Sciatic nerve (tissue), 2 donors: Measurements from ENCODE around the gene SEPHS2. TPM values are rescaled to one million over a fixed set of nuclear protein-coding genes. Genes with fewer than 3 reads are reported as not detected.
"Not testable (repeated sequence)": the region's sequence is repeated elsewhere in the genome, so short reads cannot be mapped to it uniquely, and the experiment has no call there.

ENCODE experiments used
- ATAC-seq: fragments of 200-7000 bp; cut with Tn5 transposase; one replicate; pipeline ENCODE4 v1.9.1; 2020; ENCODE audit warnings: mild to moderate bottlenecking, moderate library complexity
- DNase-seq: peaks from one replicate; pipeline ENCODE4 v3.0.0-alpha.2; 2020; ENCODE audit warnings: low spot score
- intact Hi-C: fragments of 100-400 bp; cut with DNase I; formaldehyde crosslinking; loops from one replicate; pipeline ENCODE4 v1.14.2; 2022
- total RNA-seq: library from RNA; stranded (reverse); fragmentation: NEBNext Ultra II Directional; extraction: Animal tissue kit (Norgen Biotek cat#: 25700); gene quantifications from one replicate; pipeline ENCODE4 v1.2.1, GENCODE V29; 2021
- donor health status: DM: no; HTN: no; CAD: no.
- donor health status: DM: no; HTN: no; CAD: no.

SEPHS2 gene
- total RNA-seq, 1 donor from 2014 or later, result 25.2 TPM

DNA sequence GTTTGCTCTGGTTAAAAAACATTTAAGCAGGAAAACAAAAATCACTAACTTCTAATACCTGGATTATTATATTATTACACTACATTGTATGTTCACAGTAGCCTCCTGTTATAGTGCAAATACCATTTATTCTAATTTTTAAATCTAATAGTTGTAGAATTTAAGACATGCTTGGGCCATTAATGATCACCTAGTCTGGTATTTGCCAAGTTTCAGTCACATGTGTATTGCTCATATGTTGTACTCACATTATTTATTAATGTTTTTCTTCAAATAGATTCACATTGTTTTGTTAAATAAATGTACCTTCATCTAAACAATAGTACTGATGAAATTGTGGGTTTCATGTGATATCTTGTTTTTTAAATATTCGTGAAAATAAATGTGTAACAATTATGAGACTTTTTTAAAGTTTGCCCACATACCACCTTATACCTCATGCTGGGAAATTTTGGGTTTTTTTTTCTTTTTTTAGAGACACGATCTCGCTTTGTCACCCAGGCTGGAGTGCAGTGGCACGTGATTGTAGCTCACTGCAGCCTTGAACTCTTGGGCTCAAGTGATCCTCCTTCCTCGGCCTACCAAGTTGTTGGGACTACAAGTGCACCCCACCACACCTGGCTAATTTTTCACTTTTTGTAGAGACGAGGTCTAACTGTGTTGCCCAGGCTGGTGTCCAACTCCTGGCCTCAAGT lies 32.4 kb downstream of the SEPHS2 start:
- ATAC-seq (no peak), DNase-seq (no peak)
- intact Hi-C loops, result no loop called here

- peak; percentile 80 for ATAC-seq
- intact Hi-C loops, result loop anchor here (10.0 kb wide), 1 partner anchor 315 kb away; the partner anchor contains the start of genes TBX6 and YPEL3
- DNase-seq, result peak; percentile 96
Observed at GRCh38 chr16:30409125-30410060, 36.3 kb downstream of the SEPHS2 start.

DNA sequence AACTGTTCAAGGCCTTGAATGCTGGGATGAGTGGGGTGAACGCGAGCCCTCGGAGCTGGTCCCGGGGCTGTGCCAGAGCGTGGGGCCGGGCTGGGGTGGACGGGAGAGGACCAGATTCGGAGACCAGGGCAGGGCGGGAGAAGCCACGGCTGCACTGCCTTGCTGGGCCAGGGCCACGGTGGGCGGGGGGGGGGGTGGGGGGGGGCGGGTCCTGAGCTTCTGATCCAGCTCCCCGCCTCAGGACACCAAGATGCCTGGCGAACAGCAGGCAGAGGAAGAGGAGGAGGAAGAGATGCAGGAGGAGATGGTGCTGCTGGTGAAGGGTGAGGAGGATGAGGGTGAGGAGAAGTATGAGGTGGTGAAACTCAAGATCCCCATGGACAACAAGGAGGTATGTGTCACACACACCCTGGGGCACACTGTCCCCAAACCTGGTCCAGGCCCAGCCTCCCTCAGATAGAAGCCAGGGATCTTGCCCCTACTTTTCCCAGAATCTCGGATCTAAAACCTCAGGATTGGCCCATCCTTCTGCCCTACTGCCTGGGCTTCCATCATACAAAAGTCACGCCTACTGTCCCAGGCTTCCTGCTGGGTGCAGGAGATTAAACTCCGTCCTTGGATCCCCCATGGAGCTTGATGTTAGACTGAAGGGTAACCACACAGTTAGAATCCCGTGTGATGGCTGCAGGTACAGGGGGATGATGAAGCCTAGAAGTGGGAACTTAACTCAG lies 37.7 kb downstream of the SEPHS2 start:
- DNase-seq (no peak), ATAC-seq (peak; percentile 11)
- intact Hi-C loops, result loop anchor here (10.0 kb wide), 1 partner anchor 313 kb away; the partner anchor contains the start of genes TBX6 and YPEL3

DNA sequence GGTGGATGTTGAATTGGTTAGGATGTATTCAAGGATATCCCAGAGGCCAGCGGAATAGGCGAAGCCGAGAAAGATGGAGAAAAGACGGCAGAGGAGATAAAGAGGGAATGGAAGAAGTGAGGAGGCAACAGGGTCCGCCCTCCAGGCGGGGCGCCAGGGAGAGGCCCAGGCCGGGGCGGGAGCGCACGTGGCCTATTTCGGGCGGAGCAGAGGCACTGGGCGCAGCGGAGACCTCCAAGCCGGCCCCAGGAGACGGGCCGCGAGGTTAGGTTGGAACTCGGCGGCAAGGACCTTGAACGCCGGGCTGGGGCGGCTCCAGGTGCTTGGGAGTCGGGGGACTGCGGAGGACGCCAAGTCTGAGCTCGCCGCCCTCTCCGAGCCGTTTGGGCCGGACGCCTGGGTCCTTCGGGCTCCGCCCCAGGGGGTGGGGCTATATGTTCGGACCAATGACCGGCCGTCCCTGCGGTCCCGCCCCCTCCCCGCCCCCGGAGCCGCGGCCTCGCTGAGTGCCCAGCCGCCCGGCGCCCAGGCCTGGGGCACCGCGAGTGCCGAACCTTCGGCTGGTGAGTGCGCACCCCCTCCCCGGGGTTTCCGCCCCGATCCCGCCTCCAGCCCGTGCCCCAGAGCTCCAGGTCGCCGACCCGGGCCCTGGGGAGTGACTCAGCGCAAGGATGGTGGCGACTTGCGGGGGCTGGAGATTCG lies 38.4 kb downstream of the SEPHS2 start, which contains the start of gene ZNF771:
ZNF771 (plus strand) TSS at position 505 of the 702 bp plus-strand sequence. CDS start 448 bp downstream, outside the sequence.
- ATAC-seq (peak; percentile 97), DNase-seq (peak; percentile 97)
- intact Hi-C loops, result loop anchor here (10.0 kb wide), 1 partner anchor 312 kb away; the partner anchor contains the start of genes TBX6 and YPEL3

- intact Hi-C loops, result loop anchor here (10.0 kb wide), 1 partner anchor 312 kb away; the partner anchor contains the start of genes TBX6 and YPEL3
- no peak for DNase-seq
- no peak for ATAC-seq
Observed at GRCh38 chr16:30406795-30407101, 38.9 kb downstream of the SEPHS2 start.

DNA sequence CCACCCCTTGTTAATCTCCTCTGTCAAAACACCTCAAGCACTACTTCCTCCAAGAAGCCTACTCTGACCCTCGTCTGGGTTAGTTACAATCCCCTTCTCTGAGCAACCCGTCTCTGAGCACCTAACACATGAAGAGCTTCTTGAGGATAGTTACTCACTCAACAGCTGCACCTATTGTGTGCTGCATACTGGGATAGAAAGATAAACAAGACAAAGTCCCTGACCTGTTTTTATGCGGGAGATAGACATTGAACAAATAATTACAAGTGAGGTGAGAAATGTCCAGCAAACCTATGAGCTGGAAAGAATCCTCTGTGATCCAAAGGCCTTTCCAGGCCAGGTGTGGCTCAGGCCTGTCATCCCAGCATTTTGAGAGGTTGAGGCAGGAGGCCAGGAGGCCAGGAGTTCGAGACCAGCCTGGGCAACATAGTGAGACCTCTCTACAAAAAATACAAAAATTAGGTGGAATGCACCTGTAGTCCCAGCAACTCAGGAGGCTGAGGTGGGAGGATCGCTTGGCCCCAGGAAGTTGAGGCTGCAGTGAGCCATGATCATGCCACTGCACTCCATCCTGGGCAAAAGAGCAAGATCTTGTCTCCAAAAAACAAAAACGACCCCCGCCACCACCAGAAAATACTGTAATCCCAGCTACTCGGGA lies 43.8 kb downstream of the SEPHS2 start:
- intact Hi-C loops, result loop anchor here (10.0 kb wide), 1 partner anchor 307 kb away; the partner anchor contains the start of genes TBX6 and YPEL3

DNA sequence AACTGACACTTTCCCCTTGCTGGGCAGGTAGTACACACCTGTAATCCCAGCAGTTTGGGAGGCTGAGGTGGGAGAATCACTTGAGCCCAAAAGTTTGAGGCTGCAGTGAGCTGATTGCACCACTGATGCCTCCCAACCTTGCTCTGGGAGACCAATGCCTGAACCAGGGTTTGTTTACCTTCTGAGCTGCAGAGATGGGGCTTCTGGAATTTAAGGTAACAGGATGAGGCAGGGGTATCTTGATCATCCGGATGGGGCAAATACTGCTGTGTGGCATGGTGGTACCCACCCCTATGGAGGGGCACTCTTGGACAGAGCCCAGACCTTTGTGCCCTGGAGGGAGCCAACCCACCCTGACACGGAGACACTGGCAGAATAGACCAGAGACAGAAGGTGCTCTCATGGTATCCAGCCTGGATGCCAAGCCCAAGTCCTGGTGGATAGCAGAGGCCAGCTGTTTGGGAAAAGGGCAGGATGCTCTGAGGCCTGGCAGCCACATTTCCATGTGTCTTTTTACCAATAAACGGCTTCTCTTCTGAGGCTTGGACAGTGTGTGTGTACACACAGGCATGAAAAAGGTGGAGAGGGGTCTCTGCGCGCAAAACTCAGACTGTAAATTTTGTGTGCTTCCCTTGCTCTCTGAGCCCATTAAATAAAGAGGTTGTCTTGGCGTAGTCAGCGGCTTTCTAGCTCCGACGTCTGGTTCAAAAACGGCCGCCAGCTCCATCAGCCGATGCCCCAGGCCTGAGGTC lies 46.1 kb downstream of the SEPHS2 start:
- DNase-seq (no peak), ATAC-seq (no peak)
- intact Hi-C loops, result loop anchor here (10.0 kb wide), 1 partner anchor 305 kb away; the partner anchor contains the start of genes TBX6 and YPEL3

More for the DNA sequence above, 43.8 kb downstream of the SEPHS2 start:
- ATAC-seq (no peak), DNase-seq (no peak)

DNA sequence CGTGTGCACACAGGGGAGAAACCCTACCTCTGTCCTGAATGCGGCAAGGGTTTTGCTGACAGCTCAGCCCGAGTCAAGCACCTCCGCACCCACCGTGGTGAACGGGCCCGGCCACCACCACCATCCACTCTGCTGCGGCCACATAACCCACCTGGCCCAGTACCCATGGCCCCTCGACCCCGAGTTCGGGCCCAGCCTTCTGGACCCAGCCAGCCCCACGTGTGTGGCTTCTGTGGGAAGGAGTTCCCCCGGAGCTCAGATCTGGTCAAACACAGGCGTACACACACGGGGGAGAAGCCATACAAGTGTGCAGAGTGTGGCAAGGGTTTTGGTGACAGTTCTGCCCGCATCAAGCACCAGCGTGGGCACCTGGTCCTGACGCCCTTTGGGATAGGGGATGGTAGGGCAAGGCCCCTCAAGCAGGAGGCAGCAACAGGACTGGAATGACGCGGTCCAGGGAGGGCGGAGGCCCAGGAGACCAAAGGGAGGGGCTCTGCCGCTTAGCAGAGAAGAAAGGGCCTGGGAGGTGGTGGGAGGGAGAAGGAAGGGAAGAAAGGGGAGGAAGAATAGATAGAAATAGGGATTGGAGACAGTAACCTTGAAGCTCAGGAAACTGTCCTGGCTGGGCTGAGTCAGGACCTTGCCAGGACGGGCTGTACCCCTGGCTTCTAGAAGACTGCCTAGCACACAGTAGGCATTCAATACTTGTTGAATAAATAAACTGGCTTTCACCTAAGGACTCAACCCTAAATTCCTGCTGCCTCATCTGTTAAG lies 46.8 kb downstream of the SEPHS2 start:
- DNase-seq (no peak), ATAC-seq (no peak)
- intact Hi-C loops, result no loop called here

DNA sequence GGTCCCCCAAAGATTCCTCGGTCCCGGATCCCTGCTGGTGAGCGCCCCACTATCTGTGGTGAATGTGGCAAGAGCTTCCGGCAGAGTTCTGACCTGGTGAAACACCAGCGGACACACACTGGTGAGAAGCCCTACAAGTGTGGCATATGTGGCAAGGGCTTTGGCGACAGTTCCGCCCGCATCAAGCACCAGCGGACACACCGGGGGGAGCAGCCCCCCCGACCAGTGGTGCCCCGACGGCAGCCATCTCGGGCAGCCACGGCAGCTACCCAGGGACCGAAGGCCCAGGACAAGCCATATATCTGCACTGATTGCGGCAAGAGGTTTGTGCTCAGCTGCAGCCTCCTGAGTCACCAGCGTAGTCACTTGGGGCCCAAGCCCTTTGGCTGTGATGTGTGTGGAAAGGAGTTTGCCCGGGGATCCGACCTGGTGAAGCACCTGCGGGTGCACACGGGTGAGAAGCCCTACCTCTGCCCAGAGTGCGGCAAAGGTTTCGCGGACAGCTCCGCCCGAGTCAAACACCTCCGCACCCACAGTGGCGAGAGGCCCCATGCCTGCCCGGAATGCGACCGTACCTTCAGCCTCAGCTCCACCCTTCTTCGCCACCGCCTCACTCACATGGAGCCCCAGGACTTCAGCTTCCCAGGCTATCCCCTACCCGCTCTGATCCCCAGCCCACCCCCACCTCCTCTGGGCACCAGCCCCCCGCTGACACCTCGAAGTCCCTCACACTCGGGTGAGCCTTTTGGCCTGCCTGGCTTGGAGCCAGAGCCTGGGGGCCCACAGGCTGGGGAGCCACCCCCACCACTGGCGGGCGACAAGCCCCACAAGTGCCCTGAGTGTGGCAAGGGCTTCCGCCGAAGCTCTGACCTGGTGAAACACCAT lies 47.7 kb downstream of the SEPHS2 start:
- intact Hi-C loops, result no loop called here
- ATAC-seq (no peak), DNase-seq (no peak)

GRCh38 chr16:30397056-30397455 lies 48.6 kb downstream of the SEPHS2 start:
- intact Hi-C loops, result no loop called here
- ATAC-seq (no peak), DNase-seq (no peak)

DNA sequence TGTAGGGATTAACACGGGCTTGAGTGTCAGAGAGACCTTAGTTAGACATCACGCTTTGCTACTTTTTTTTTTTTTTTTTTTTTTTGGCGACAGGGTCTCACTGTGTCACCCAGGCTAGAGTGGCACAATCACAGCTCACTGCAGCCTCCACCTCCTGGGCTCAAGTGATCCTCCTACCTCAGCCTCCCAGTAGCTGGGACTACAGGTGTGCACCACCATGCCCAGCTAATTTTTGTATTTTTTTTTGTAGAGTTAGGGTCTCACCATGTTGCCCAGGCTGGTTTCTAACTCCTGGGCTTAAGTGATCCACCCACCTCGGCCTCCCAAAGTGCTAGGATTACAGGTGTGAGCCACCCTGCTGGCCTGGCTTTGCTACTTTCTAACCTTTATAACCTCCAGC lies 49.0 kb downstream of the SEPHS2 start:
- intact Hi-C loops, DNase-seq, ATAC-seq: not testable (repeated sequence)

GRCh38 chr16:30395992-30396585 lies 49.6 kb downstream of the SEPHS2 start:
- no peak for ATAC-seq
- intact Hi-C loops, result no loop called here
- no peak for DNase-seq

- intact Hi-C loops, result no loop called here
- peak; percentile 90 for DNase-seq
- peak; percentile 97 for ATAC-seq
Observed at GRCh38 chr16:30395155-30395991, 50.3 kb downstream of the SEPHS2 start, which contains the start of gene ZNF48. ZNF48 (plus strand) TSS chr16:30395420; CDS start chr16:30395795, 375 bp downstream.

GRCh38 chr16:30394592-30395154 lies 51.0 kb downstream of the SEPHS2 start:
- intact Hi-C loops, result no loop called here
- ATAC-seq, result peak; percentile 19
- DNase-seq, result no peak
